Ishikawa (cell line): Measurements from ENCODE around the gene CDHR3.

Experiments
- CREB1 ChIP-seq: IDR thresholded peaks from 2 replicates; pipeline ENCODE4 v1.6.1; 2012; ENCODE audit warnings: low read depth
- EGR1 ChIP-seq: IDR thresholded peaks from 2 replicates; pipeline ENCODE4 v1.6.1; 2012
- EP300 ChIP-seq: IDR thresholded peaks from 2 replicates; pipeline ENCODE4 v1.6.1; 2012; ENCODE audit warnings: borderline replicate concordance
- TEAD4 ChIP-seq: IDR thresholded peaks from 2 replicates; pipeline ENCODE4 v1.6.1; 2012
- YY1 ChIP-seq: IDR thresholded peaks from 2 replicates; pipeline ENCODE4 v1.6.1; 2012; ENCODE audit warnings: low read depth
- TF ChIP-seq, protein P1 (sequence below): IDR thresholded peaks from 2 replicates; pipeline ENCODE4 v1.6.1; 2012
- TF ChIP-seq, protein P2 (sequence below): IDR thresholded peaks from 2 replicates; pipeline ENCODE4 v1.6.1; 2012
- TF ChIP-seq, protein P3 (sequence below): IDR thresholded peaks from 2 replicates; pipeline ENCODE4 v1.6.1; 2012; ENCODE audit warnings: low read depth, mild to moderate bottlenecking

DNA sequence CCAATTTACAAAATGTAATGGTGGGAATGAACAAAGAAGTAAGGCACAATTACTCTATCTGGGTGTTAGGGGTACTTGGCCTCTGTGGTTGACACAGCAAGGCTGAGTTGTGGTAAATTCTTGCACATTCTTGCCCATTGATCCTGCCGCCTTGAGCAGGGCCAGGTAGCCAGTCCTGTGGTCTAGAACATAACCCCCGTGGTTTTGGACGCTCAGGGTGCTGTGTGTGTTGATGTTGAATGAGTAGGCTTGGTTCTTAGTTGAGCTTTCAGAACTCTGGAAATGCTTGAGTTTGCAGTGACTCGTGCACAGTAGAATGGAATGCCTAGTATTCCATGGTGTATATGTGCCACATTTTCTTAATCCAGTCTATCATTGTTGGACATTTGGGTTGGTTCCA, 42.3 kb upstream of the CDHR3 start:
- TF ChIP-seq, protein P1, sequence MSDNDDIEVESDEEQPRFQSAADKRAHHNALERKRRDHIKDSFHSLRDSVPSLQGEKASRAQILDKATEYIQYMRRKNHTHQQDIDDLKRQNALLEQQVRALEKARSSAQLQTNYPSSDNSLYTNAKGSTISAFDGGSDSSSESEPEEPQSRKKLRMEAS = no peak
- TF ChIP-seq, protein P2, sequence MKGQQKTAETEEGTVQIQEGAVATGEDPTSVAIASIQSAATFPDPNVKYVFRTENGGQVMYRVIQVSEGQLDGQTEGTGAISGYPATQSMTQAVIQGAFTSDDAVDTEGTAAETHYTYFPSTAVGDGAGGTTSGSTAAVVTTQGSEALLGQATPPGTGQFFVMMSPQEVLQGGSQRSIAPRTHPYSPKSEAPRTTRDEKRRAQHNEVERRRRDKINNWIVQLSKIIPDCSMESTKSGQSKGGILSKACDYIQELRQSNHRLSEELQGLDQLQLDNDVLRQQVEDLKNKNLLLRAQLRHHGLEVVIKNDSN = no peak
- TF ChIP-seq, protein P3, sequence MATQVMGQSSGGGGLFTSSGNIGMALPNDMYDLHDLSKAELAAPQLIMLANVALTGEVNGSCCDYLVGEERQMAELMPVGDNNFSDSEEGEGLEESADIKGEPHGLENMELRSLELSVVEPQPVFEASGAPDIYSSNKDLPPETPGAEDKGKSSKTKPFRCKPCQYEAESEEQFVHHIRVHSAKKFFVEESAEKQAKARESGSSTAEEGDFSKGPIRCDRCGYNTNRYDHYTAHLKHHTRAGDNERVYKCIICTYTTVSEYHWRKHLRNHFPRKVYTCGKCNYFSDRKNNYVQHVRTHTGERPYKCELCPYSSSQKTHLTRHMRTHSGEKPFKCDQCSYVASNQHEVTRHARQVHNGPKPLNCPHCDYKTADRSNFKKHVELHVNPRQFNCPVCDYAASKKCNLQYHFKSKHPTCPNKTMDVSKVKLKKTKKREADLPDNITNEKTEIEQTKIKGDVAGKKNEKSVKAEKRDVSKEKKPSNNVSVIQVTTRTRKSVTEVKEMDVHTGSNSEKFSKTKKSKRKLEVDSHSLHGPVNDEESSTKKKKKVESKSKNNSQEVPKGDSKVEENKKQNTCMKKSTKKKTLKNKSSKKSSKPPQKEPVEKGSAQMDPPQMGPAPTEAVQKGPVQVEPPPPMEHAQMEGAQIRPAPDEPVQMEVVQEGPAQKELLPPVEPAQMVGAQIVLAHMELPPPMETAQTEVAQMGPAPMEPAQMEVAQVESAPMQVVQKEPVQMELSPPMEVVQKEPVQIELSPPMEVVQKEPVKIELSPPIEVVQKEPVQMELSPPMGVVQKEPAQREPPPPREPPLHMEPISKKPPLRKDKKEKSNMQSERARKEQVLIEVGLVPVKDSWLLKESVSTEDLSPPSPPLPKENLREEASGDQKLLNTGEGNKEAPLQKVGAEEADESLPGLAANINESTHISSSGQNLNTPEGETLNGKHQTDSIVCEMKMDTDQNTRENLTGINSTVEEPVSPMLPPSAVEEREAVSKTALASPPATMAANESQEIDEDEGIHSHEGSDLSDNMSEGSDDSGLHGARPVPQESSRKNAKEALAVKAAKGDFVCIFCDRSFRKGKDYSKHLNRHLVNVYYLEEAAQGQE = no peak
- TF ChIP-seq EP300 = no peak
- no peak for TF ChIP-seq CREB1
- no peak for TF ChIP-seq EGR1
- TF ChIP-seq YY1 = no peak
- no peak for TF ChIP-seq TEAD4
